Ovary (tissue), 9 donors: ENCODE measurements around the gene KCNB1. TPM values are rescaled to one million over a fixed set of nuclear protein-coding genes. Genes with fewer than 3 reads are reported as not detected.

ENCODE experiments used
- DNase-seq, 5 donors: peaks; one replicate each; pipeline ENCODE4 v3.0.0-alpha.2; 2019 to 2020
- H3K27ac ChIP-seq, 2 donors: fragments of 200-600 bp; one replicate each; pipeline versions ENCODE4 v1.5.1 to v1.8.0; 2019 to 2022
- H3K27me3 ChIP-seq: fragments of 200-600 bp; one replicate; pipeline ENCODE4 v1.8.0; 2022
- H3K36me3 ChIP-seq: fragments of 200-600 bp; sonication (generic); one replicate; pipeline ENCODE4 v1.5.1; 2019
- H3K4me1 ChIP-seq: one replicate; pipeline ENCODE4 v1.8.1; 2013; ENCODE audit warnings: mild to moderate bottlenecking, moderate library complexity; ENCODE audit not compliant: insufficient read depth
- H3K4me3 ChIP-seq: fragments of 200-600 bp; sonication (generic); one replicate; pipeline ENCODE4 v1.5.1; 2017
- H3K9me3 ChIP-seq, 2 donors: fragments of 200-600 bp in 1 of 2; sonication (generic) in 1 of 2; one replicate each; pipeline versions ENCODE4 v1.5.1 to v1.8.1; 2013 to 2019; ENCODE audit warnings: mild to moderate bottlenecking in 1 of 2, moderate library complexity in 1 of 2
- CTCF ChIP-seq, 3 donors: fragments of 450-650 bp in 2 of 3; fragments of 200-600 bp in 1 of 3; IDR thresholded peaks; one replicate each; pipeline versions ENCODE4 v1.5.1 to v1.8.0; 2016 to 2022; ENCODE audit warnings: antibody characterized with exemption in 3 of 3, mild to moderate bottlenecking in 1 of 3
- EP300 ChIP-seq: sonication (generic); formaldehyde crosslinking; IDR thresholded peaks from one replicate; pipeline ENCODE4 v1.6.1; 2017; ENCODE audit warnings: antibody characterized with exemption
- POLR2A ChIP-seq: fragments of 450-650 bp; IDR thresholded peaks from one replicate; pipeline ENCODE4 v1.6.1; 2017; ENCODE audit warnings: antibody characterized with exemption, mild to moderate bottlenecking, moderate library complexity
- WGBS, 3 donors: extraction: QIAGEN DNeasy Blood & Tissue Kit in 1 of 3; methylation state at CpG; one replicate each; pipeline versions ENCODE4 v1.1.5 to v1.1.7; 2013 to 2017; 5-methylcytosine and 5-hydroxymethylcytosine counted together
- intact Hi-C, 4 donors: fragments of 100-400 bp; cut with DNase I; formaldehyde crosslinking; loops; one replicate each; pipeline versions ENCODE4 v1.11.0 to v1.15.1; 2022 to 2023
- polyA plus RNA-seq, 2 donors: library from polyadenylated mRNA; stranded (reverse); fragments of 200-250 nt in 1 of 2; fragments of 350-450 nt in 1 of 2; fragmentation: Illumina TruSeq in 1 of 2; extraction: RNeasy Lipid Tissue Mini Kit (QIAGEN cat#74804) in 1 of 2; gene quantifications; one replicate each; pipeline ENCODE4 v1.2.3, GENCODE V29; 2013 to 2014
- total RNA-seq, 7 donors: library from RNA; depleted of rRNA in 2 of 7; stranded (reverse); fragments of >200 nt in 2 of 7; fragmentation: NEBNext Ultra II Directional in 3 of 7; extraction: Animal tissue kit (Norgen Biotek cat#: 25700) in 3 of 7; gene quantifications; one replicate each; pipeline versions ENCODE4 v1.1.0 to v1.2.4, GENCODE V29; 2016 to 2023
- donor health status: DM: no; HTN: no; CAD: no; lungs with moderate emphysema.
- donor health status: DM: no; HTN: no; CAD: no.
- donor health status: Bipolar disorder and iron deficiency.
- donor health status: DM: yes; HTN: yes; CAD: no.
- donor health status: DM: no; HTN: no; CAD: no.
- donor health status: DM: yes; HTN: yes; CAD: no.

Gene KCNB1
- total and polyA plus RNA-seq, 9 donors, result 0.12 to 5.4 (median 1.3) TPM

- TF ChIP-seq POLR2A (no peak), CTCF (IDR thresholded peaks at IDR 0.05) (no peak), EP300 (no peak)
- DNase-seq, result no peak
- 0 to 75% (median 13%) methylated on average over 1 of the region's 1 CpG for WGBS, 3 donors
- H3K4me1 ChIP-seq, result no peaks in the 10 kb centered on the region
- no peak overlapping the region for H3K27ac ChIP-seq
- intact Hi-C loops, result no loop called here
- no peaks in the 10 kb centered on the region for H3K36me3 ChIP-seq
- no peak overlapping the region for H3K4me3 ChIP-seq
- no peaks in the 10 kb centered on the region for H3K27me3 ChIP-seq
- no peaks in the 10 kb centered on the region for H3K9me3 ChIP-seq
Measured at GRCh38 chr20:49426873-49427272, 55.6 kb downstream of the KCNB1 start.

- no peaks in the 10 kb centered on the region for H3K36me3 ChIP-seq
- H3K4me1 ChIP-seq, result no peaks in the 10 kb centered on the region
- H3K27ac ChIP-seq, result no peak overlapping the region
- no peaks in the 10 kb centered on the region for H3K9me3 ChIP-seq
- H3K4me3 ChIP-seq, result no peak overlapping the region
- 80 to 94% (median 81%) methylated on average over 5 of the region's 5 CpGs for WGBS, 3 donors
- DNase-seq, result no peak
- no peak for TF ChIP-seq CTCF (IDR thresholded peaks at IDR 0.05)
- TF ChIP-seq POLR2A, result no peak
- TF ChIP-seq EP300, result no peak
- no peaks in the 10 kb centered on the region for H3K27me3 ChIP-seq
- intact Hi-C loops, result no loop called here
Measured at GRCh38 chr20:49426395-49426794, 56.1 kb downstream of the KCNB1 start.

- WGBS, 3 donors, result 61 to 70% (median 62%) methylated on average over 13 of the region's 13 CpGs
- TF ChIP-seq CTCF (IDR thresholded peaks at IDR 0.05) (no peak), EP300 (no peak), POLR2A (no peak)
- Histone ChIP-seq H3K4me3 (no peak overlapping the region), H3K27ac (no peak overlapping the region), H3K36me3 (no peaks in the 10 kb centered on the region), H3K9me3 (no peaks in the 10 kb centered on the region), H3K27me3 (no peaks in the 10 kb centered on the region), H3K4me1 (no peaks in the 10 kb centered on the region)
- intact Hi-C loops, result no loop called here
- no peak for DNase-seq
Measured at GRCh38 chr20:49424536-49424935, 57.9 kb downstream of the KCNB1 start.

GRCh38 chr20:49422161-49422560 lies 60.3 kb downstream of the KCNB1 start:
- Histone ChIP-seq H3K4me3 (no peak overlapping the region), H3K9me3 (no peaks in the 10 kb centered on the region), H3K36me3 (no peaks in the 10 kb centered on the region), H3K27ac (no peak overlapping the region), H3K4me1 (no peaks in the 10 kb centered on the region), H3K27me3 (no peaks in the 10 kb centered on the region)
- DNase-seq, result no peak
- intact Hi-C loops, result no loop called here
- WGBS, 3 donors, result 85 to 89% (median 88%) methylated on average over 6 of the region's 6 CpGs
- TF ChIP-seq POLR2A (no peak), EP300 (no peak), CTCF (IDR thresholded peaks at IDR 0.05) (no peak)
